Hematopoietic multipotent progenitor cell treated with erythropoietin and hydrocortisone succinate and interleukin-3 and kit ligand, for 8 days (in vitro differentiated cells): Measurements from ENCODE around the gene MAPKAP1.
"Not testable (repeated sequence)": the region's sequence is repeated elsewhere in the genome, so short reads cannot be mapped to it uniquely, and the experiment has no call there.

ENCODE experiments used
- DNase-seq: peaks from one replicate; pipeline ENCODE4 v3.0.0-alpha.2; 2015

MAPKAP1 gene

DNA sequence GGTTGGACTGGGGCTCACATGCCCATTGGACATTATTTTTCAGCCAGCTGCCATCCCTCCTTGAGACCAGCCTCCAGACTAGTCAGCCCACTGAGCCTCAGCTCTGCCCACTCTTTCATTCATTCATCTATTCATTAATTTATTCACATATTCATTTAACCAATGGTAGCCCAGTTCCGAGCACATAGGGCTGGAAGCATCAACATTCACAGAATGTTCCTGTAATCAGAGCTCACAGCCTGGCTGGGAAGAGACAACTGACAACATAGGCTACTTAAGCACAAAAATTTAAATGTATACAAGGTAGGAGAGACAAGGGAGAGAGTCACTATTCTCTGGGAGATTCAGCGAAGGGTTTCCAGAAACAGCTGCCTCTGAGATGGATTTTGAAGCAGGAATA is 23.2 kb upstream of the MAPKAP1 start:
- no peak for DNase-seq

DNA sequence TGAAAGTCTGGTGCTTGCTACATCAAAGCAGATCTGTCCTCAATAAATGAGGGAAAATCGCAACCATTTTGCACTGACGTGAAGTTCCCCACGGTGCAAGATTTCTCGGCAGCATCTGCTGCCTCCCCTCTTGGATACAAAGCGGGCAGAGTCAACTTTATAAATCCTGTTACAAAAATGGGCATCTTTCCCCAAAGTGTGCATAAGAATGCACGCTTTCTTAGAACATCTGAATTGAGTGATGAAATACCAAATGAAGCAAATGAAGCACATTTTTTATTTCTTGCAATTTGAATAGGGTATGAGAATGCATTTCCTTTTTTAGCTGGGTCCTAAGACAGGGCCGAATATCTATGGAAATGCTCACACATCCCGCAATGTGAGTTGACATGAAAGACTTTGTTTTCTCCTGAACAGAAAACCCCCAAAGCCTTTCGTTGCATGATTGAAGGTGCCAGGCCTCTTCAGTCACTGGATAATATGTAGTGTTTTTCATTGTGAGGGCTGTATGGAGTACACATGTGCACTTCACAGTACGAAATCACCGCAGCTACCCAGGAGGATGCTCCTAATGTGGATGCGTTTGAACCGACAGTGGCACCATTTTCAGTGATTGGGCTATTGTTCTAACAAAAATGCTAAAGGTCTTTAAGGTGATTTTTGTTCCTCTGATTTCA is 19.6 kb upstream of the MAPKAP1 start:
- no peak for DNase-seq

DNA sequence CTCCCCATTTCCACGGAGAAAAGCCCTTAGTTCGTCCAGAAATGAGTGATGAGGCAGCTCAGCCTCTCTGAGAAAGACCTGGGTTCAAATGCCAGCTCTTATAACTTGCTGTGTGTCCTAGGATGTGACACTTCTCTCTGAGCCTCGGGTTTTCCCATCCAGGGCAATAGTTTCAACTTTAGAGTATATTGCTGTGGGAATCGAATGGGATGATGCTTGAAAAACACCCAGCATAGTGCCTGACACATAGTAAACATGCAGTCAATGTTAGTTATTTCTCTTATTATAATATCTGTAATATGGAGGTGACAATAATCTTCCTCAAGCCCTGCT is 430 bp upstream of the MAPKAP1 start:
- DNase-seq, result no peak

DNA sequence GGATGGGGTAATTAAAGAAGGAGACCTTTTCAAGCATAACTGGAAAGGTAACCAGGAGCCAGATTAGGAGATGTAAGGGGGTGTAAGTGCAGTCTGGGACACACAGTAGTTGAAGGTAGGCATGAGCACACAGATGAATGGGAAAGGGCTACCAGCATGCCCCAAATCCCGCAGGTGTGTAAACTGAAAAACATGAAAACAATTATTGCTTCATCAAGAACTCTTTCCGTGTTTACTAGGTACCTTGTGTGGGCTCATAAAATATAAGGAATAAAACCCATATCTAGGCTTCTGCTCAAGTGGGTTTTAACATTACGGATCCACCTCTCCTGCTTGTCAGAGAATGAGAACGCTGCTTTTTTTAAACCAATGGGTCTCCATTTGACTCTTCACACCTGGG is 1.1 kb downstream of the MAPKAP1 start:
- no peak for DNase-seq

DNA sequence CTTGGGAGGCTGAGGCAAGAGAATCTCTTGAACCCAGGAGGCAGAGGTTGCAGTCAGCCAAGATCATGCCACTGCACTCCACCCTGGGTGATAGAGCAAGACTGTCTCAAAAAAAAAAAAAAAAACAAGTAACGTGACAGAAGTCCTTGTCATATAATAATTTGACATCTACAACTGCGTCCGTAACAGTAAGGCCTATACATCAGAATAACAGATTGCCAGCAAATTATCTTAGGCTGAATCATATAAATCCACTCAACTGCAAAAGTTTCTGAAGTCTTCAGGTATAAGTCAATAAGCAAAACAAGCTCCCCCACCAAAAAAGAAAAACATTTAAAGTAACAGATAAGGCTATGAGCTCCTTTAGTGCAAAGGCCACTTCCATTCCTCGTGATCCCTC is 3.3 kb downstream of the MAPKAP1 start:
- DNase-seq, result no peak

DNA sequence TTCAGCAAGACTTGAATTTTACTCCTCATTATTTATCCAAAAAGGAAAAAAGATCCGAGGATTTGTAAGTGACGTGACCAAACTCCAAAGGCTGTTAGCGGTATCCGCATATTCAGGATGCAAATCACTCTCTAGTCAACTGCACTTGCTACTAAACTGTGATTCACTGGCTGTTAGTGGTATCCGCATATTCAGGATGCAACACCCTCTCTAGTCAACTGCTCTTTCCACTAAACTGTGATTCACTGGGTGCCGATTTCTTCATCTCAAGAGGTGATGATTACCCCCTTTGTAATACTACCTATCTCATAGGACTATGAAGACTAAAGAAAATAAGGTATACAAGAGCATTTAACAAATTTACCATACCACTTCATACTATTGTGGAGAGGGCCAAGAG is 5.7 kb downstream of the MAPKAP1 start:
- no peak for DNase-seq

DNA sequence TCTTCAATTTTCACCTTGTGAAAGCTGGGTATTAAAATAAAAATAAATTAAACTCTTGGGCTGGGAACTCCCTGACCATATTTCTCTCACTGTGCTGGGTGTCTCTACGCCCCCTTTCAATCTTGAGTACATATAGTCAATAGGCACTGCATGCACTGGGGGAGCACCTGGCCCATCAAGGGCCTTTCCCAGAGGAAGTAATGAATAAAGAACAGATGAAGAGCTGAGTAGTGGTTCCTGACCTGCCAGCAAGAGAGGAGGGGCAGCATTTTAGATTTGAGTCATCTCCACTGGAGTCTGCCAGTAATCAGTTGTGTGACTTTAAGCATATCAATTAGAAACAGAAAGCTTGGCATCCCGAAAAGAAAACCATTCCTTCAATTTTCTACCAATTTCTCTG is 6.2 kb downstream of the MAPKAP1 start:
- no peak for DNase-seq

DNA sequence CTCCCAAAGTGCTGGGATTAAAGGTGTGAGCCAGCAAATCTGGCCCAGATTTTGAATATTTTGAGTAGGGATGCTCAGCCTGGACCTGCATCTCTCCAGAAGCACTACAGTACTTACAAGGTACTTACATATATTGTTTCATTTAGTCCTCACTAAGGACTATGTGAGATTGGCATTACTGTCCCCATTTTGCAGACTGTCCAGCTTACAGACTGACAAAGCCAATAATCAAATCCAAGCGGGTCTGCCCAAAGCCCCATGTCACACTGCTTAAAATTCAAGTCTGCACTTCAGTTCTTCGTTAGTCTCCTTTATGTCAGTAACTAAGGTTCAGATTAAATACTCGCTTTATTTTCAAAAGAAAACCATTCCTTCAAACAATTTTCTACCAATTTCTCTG is 7.1 kb downstream of the MAPKAP1 start:
- DNase-seq, result no peak

DNA sequence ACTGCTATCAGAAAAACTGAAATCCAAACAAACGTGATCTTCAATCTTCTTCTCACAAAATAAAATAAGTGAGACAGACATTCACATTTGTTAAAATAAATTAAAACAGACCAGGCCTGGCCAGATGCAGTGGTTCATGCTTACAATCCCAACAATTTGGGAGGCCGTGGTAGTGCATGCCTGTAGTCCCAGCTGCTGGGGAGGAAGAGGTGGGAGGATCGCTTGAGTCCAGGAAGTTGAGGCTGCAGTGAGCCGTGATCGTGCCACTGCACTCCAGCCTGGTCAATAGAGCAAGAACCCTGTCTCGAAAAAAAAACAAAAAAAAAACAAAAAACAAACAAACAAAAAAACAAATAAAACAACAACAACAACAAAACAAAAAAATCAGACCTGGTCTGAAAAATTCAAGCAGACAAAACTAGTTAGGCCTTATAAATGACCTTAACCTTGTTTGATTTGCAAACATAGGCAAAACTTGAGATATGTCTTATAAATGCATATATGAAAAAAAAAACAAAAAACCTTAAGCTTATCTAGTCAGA is 10.8 kb downstream of the MAPKAP1 start:
- no peak for DNase-seq

DNA sequence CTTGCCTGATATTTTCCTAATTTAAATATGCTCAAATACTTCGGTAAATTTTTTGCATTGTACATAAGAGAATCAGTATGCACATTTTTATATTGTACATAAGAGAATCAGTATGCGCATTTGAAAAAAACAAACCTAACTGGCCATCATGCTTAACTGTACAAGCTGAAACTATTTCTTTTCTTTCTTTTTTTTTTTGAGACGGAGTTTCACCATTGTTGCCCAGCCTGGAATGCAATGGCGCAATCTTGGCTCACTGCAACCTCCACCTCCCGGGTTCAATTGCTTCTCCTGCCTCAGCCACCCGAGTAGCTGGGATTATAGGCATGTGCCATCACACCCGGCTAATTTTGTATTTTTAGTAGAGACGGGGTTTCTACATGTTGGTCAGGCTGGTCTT is 11.5 kb downstream of the MAPKAP1 start:
- DNase-seq, result not testable (repeated sequence)

DNA sequence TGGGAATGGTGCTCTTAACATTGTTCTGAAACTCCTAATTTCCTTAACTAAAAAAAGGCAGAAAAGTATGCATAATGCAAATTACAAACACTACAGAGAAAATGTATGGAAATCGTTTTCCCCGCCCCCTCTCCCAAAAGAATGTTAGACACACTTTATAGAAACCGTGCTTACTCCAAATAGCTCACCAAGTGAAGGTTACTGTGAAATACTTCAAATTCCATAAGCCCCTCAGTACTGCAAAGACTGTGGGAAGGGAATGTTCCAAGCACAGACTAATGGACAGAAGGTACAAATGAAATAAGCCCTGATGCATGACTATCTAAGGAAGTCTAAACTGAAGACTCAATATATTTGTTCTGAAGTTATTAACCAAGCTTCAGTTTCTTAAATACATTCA is 12.5 kb downstream of the MAPKAP1 start:
- DNase-seq, result no peak

DNA sequence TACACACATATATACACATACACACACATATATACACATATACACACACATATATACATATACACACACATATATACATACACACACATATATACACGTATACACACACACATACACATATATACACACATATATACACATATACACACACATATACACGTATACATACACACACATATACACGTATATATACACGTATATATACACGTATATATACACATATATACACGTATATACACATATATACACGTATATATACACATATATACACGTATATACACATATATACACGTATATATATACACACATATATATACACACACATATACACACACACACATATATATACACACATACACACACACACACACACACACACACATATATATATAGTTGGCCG is 13.5 kb downstream of the MAPKAP1 start:
- DNase-seq, result not testable (repeated sequence)

DNA sequence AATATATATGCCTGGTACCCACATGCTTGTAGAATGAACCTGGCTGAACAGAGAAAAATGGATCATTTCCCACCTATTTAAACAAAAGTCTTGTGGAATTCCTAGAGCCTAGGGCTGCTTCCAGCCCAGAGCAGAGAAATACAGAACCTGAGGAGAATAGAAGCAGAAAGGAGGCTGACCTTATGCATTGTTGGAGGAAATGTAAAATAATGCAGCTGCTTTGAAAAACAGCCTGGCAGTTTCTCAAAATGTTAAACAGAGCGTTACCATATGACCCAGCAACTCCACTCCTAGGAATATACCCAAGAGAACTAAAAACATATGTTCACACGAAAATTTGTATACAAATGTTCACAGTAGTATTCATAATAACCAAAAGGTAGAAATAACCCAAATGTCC is 15.1 kb downstream of the MAPKAP1 start:
- no peak for DNase-seq

DNA sequence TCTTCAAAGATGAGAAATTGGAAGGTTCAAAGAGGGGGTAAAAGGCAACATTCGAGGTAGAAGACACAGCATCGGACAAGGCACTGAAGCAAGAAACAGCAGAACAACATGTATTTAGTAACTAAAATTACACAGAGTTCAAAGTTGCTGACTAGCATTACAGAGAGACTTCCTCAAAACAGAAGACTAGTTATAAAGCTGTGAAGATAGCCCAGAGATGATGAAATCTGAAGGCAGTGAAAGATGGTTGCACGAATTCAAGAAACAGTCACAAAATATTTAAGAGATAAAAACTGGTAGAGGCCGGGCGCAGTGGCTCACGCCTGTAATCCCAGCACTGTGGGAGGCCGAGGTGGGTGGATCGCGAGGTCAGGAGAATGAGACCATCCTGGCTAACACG is 16.3 kb downstream of the MAPKAP1 start:
- DNase-seq, result no peak

DNA sequence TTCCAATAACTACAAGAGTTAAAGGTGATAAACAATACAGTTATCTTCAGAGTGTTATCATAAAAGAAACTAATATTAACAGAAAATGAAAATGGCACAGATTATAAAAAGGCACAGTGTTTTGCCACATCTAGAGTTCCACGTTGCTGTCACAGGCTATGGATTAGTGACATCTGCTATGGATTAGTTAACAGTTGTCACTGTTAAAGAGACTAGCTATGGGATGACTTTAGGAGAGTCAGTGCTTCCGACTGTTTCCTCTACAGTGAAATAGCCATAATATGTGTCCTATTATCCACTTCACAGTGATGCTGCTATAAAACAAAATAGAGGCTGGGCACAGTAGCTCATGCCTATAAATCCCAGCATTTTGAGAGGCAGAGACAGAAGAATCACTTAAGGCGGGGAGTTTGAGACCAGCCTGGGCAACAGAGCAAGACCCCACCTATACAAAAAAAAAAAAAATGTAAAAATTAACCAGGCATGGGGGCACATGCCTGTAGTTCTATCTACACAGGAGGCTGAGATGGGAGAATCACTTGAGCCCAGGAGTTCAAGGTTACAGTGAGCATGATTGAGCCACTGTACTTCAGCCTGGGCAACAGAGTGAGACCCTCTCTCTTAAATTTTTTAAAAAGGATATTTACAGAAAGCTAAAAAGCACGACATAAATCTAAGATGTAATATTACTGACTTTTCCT is 19.7 kb downstream of the MAPKAP1 start:
- no peak for DNase-seq

DNA sequence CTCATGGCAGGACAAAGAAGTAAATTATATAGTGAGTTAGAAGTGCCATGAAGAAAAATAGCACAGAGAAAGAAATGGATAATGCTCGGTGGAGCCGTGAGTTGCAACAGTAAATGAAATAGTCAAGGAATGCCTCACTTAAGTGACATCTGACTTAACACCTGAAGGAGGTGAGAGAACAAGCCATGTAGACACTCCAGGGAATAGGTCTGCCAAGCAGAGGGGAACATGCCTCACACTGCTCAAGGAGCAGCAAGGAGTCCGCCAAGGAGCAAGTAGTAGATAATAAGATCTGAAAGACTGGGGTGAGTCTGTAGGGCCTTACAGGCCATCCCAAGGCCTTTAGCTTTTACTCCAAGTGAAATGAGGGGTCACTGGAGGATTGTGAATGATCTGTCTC is 21.8 kb downstream of the MAPKAP1 start:
- no peak for DNase-seq

DNA sequence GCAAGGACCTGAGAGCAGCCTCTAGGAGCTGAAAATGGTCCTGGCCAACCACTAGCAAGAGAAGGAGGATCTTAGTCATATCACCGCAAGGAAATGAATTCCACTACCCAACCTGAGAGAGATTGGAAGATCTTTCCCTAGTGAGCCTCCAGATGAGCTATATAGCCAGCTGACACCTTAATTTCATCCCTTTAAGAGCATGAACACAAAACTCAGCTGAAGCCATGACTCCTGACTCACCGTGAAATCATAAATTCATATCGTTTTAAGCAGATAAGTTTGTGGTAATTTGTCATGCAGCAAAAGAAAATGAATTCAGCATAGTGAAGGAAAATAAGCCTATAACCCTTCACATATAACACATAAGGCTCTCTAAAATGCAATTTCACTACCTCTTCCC is 23.5 kb downstream of the MAPKAP1 start:
- no peak for DNase-seq

DNA sequence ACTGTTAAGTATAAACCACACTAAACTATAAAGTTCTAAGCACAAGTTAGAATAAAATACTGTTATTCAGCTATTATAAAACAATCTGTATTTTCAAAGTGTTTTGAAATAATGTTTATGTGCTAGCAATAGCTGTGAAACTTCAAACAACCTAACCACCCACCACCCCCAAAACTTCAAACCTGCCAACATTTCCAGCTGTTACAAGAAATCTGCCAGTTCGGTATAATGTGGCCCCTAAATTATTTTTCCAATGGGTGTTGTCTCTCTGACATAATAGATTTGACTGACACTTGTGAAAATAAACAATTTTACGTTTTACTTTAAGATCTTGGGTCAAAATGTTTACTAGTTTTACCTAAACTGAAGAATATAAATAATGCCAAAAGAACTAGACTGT is 24.7 kb downstream of the MAPKAP1 start:
- no peak for DNase-seq

DNA sequence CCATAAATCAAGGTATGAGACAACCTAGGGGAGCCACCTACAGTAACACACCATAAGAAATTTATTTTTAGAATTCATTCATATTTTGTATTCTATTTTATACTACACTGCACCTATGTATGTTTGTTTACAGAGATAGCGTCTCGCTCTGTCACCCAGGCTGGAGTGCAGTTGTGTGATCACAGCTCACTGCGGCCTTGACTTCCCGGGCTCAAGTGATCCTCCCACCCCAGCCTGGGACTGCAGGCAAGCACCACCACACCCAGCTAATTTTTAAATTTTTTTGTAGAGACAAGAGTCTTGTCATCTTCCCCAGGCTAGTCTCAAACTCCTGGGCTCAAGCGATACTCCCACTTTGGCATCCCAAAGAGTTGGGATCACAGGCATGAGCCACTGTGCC is 25.4 kb downstream of the MAPKAP1 start:
- no peak for DNase-seq

DNA sequence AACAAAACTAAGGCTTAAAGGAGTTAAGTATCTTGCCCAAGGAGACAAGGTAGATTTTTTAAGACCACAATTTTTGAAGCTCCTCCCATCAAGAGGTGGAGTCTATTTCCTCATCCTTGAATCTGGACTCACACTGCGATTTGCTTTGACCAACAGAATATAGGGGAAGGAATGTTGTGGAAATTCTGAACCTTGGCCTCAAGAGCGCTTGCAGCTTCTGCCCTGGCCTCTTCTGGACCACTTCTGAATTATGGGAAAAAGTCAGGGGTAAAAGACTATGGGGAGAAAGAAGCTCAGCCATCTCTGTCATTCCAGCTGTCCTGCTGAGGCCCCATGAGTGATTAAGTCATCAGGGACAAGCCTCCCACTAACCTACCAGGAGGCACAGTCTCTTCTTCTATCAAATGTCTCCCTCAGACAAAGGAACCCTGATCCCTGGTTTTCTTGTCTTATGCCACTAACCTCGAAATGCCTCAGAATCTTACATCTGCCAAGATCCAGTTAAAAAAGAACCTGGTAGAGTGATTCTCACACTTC is 25.9 kb downstream of the MAPKAP1 start:
- DNase-seq, result no peak

DNA sequence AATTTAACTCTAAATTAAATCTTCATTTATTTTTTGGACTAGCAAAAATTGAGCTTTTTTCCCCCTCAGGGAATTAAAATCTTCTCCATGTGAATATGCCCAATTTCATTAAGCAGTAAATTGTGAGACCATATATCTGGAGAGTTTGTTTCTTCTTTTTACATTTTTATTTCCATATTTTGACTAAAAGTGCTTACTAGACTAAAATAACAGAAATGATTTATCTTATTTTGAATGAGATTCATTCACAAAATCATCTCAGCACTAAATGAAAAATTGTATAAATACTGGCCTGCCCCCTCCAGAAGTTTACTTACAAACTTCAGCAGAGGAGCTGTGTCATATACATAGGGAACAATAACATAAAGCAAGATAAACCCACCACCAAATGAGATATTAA is 26.6 kb downstream of the MAPKAP1 start:
- no peak for DNase-seq

DNA sequence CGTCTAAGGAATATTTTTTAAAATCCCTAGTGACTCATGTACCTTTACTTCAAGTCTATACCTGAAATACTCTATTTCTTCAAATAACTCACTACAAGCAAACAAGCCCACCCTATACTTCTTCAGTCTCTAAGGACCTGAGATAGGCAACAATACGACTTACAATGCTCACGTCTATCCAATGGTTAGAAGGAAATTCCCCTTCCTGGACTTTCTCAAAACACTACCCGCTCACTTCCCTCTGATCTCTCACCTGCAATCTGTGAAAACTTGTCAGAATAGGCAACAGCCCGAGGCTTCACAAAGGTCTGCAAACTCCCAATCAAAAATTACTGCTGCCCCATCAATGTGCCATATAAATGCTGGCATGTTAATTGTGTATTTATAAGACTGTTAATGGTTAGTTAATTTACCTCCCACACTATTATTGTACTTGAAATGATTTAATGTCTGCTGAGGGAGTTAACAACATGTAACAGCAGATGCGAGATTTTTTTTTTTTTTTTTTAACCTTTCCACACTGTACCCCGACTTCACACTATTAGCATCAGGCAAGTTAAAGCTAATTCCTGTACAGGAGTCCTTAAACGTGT is 27.3 kb downstream of the MAPKAP1 start:
- no peak for DNase-seq

DNA sequence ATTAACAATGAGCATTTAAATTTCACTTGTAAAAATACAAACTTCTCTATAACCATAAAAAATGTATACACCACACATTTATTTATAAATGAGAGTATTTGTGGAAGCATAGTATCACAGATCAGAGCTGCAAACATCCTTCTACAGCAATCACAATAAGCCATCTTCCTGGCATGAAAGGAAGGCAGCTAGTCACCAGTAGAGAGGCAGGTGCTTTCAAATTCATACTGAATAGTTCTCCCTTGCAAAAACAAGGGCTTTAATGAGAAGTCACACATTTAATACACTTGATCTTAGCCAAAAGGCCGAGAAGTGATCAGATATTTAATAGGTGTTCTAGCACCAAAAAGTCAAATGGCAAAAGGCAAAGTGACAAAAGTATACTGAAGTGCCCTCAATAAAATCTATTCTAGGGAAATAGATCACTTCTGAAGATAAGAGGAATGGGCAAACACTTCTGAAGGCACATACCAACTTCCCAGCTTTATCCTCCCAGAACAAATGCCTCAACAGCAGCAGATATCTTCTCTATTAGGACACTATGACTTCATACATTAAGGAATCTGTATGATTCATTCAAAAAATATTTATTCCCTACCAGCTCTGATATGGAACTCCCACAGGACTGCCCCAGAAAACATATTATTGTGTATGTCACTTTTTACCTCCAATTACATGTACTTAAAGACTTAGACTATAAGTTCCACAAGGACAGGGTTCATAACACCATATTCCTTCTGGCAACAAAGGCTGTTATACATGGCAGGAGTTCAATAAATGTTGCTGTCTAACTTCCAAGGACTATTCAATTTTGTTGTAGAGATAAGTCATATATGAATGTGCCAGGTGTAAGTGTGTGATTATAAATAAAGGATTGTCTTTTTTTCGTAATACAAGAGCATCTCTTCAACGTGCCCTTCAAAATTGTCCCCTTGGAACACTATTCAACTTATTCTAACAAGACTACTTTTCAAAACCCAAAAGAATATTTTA is 31.7 kb downstream of the MAPKAP1 start:
- DNase-seq, result no peak
